Neural cell (in vitro differentiated cells): ENCODE results near the gene LRRC74A. TPM values are rescaled to one million over a fixed set of nuclear protein-coding genes. Genes with fewer than 3 reads are reported as not detected.

Source experiments
- H2AFZ ChIP-seq: fragments of 200-600, 300-800 bp; sonication (generic), shearing (Covaris generic); 2 replicates; pipeline ENCODE4 v1.6.0; 2014; ENCODE audit warnings: low read depth, mild to moderate bottlenecking, antibody characterized with exemption, low read length, moderate library complexity
- H3F3A ChIP-seq: fragments of 200-600 bp; shearing (Covaris generic); 2 replicates; pipeline ENCODE4 v1.6.1; 2016; ENCODE audit warnings: mild to moderate bottlenecking, moderate library complexity, mixed read lengths, antibody characterized with exemption, low read length; ENCODE audit not compliant: insufficient read depth, poor library complexity, severe bottlenecking
- H3K27ac ChIP-seq: fragments of 200-600, 300-800 bp; sonication (generic), shearing (Covaris generic); 2 replicates; pipeline ENCODE4 v1.5.1; 2014; ENCODE audit warnings: mild to moderate bottlenecking, low read length, moderate library complexity
- H3K27me3 ChIP-seq: fragments of 300-800, 200-600 bp; sonication (generic), shearing (Covaris generic); 2 replicates; pipeline ENCODE4 v1.6.0; 2014; ENCODE audit warnings: mild to moderate bottlenecking, low read depth, low read length, moderate library complexity; ENCODE audit not compliant: insufficient read depth
- H3K36me3 ChIP-seq: fragments of 300-800, 200-600 bp; sonication (generic), shearing (Covaris generic); 2 replicates; pipeline ENCODE4 v1.5.1; 2014; ENCODE audit warnings: mild to moderate bottlenecking, antibody characterized with exemption, low read length, moderate library complexity; ENCODE audit not compliant: insufficient read depth
- H3K4me2 ChIP-seq: fragments of 300-800, 200-600 bp; sonication (generic), shearing (Covaris generic); 2 replicates; pipeline ENCODE4 v1.6.0; 2014; ENCODE audit warnings: mild to moderate bottlenecking, low read length
- H3K4me3 ChIP-seq: fragments of 300-800, 200-600 bp; sonication (generic), shearing (Covaris generic); 2 replicates; pipeline ENCODE4 v1.5.1; 2014; ENCODE audit warnings: mild to moderate bottlenecking, low read length, moderate library complexity
- H3K79me2 ChIP-seq: fragments of 200-600 bp; shearing (Covaris generic); replicated peaks from 2 replicates; pipeline ENCODE4 v1.6.0; 2014; ENCODE audit warnings: mild to moderate bottlenecking, low read length, moderate library complexity; ENCODE audit not compliant: insufficient read depth
- H3K9ac ChIP-seq: fragments of 300-800, 200-600 bp; sonication (generic), shearing (Covaris generic); 2 replicates; pipeline ENCODE4 v1.6.1; 2016; ENCODE audit warnings: mild to moderate bottlenecking, low read length, mixed read lengths
- H3K9me2 ChIP-seq: fragments of 200-600 bp; shearing (Covaris generic); 2 replicates; pipeline ENCODE4 v1.6.1; 2016; ENCODE audit warnings: mild to moderate bottlenecking, low read length, mixed read lengths; ENCODE audit not compliant: insufficient read depth
- H3K9me3 ChIP-seq: fragments of 200-600, 300-800 bp; sonication (generic), shearing (Covaris generic); 2 replicates; pipeline ENCODE4 v1.6.1; 2016; ENCODE audit warnings: mild to moderate bottlenecking, mixed run types, low read length, moderate library complexity, mixed read lengths
- H4K20me1 ChIP-seq: fragments of 200-600 bp; shearing (Covaris generic); 2 replicates; pipeline ENCODE4 v1.6.1; 2016; ENCODE audit warnings: mild to moderate bottlenecking, mixed run types; ENCODE audit not compliant: insufficient read depth
- EP300 ChIP-seq: fragments of 450-650 bp; conservative IDR thresholded peaks from 2 replicates; pipeline ENCODE4 v1.6.1; 2014; ENCODE audit warnings: antibody characterized with exemption, mild to moderate bottlenecking, moderate library complexity; ENCODE audit not compliant: poor library complexity, severe bottlenecking
- EZH2 ChIP-seq: fragments of 200-600, 300-800 bp; shearing (Covaris generic), sonication (generic); IDR thresholded peaks from 2 replicates; pipeline ENCODE4 v1.6.1; 2014; ENCODE audit warnings: antibody characterized with exemption, low read length, borderline replicate concordance, mild to moderate bottlenecking; ENCODE audit not compliant: insufficient read depth, poor library complexity, severe bottlenecking
- MXI1 ChIP-seq: fragments of 450-650 bp; conservative IDR thresholded peaks from 2 replicates; pipeline ENCODE4 v1.6.1; 2014; ENCODE audit warnings: antibody characterized with exemption, mild to moderate bottlenecking; ENCODE audit not compliant: poor library complexity, severe bottlenecking
- POLR2AphosphoS5 ChIP-seq: IDR thresholded peaks from 2 replicates; pipeline ENCODE4 v1.6.1; 2012
- RAD21 ChIP-seq: fragments of 450-650 bp; conservative IDR thresholded peaks from 2 replicates; pipeline ENCODE4 v1.6.1; 2014; ENCODE audit warnings: antibody characterized with exemption, mild to moderate bottlenecking, moderate library complexity
- REST ChIP-seq: IDR thresholded peaks from 2 replicates; pipeline ENCODE4 v1.6.1; 2012; ENCODE audit warnings: borderline replicate concordance
- SMC3 ChIP-seq: fragments of 450-650 bp; conservative IDR thresholded peaks from 2 replicates; pipeline ENCODE4 v1.6.1; 2014; ENCODE audit warnings: antibody characterized with exemption, mild to moderate bottlenecking, moderate library complexity; ENCODE audit not compliant: poor library complexity
- TAF1 ChIP-seq: IDR thresholded peaks from 2 replicates; pipeline ENCODE4 v1.6.1; 2012; ENCODE audit warnings: low read depth
- polyA plus RNA-seq: library from polyadenylated mRNA; depleted of rRNA; stranded (reverse); fragments of >200 nt; gene quantifications from 2 replicates; pipeline ENCODE4 v1.2.3, GENCODE V29; 2014
- TF ChIP-seq, protein P1 (sequence below): fragments of 450-650 bp; IDR thresholded peaks from 2 replicates; pipeline ENCODE4 v1.5.1; 2014; ENCODE audit warnings: antibody characterized with exemption, mild to moderate bottlenecking, moderate library complexity; ENCODE audit not compliant: poor library complexity, severe bottlenecking

The LRRC74A gene
- polyA plus RNA-seq, 1 donor from 2014 or later: not detected

DNA sequence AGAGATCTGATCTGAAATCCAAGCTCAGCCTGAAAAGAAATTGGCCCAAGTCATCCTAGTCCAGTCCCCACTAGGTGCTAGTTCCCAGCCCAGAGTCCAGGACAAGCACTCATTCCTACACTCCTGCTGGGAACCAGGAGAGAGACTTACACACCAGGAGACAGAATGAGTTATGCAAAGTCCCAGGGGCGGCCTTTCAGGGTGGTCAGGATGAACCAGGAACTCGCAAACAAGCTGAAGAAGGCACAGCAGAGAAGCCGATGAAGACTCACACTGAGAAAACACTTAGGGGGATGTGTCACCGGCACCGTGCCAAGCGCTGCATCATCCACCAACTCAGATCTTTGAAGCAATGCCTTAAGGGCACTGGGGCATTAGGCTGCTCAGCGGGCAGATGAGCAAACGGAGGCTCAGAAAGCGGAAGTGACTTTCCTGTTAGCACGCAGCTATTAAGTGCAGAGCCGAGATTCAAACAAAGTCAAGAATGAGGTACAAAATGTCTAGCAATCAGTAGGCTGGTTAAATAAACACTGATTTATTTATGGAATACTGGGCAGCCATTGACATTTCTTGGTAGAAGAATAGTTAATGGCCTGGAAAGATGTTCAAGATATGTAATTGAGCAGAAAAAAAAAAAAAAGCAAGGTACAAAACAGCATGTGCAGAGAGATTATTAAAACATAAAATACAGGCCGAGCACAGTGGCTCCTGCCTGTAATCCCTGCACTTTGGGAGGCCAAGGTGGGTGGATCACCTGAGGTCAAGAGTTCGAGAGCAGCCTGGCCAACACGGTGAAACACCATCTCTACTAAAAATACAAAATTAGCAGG is 78.7 kb downstream of the LRRC74A start:
- Histone ChIP-seq H3F3A (no peaks in the 10 kb centered on the region), H3K79me2 (no peaks in the 10 kb centered on the region), H3K9ac (no peak overlapping the region), H3K4me2 (no peak overlapping the region), H3K9me3 (no peaks in the 10 kb centered on the region), H4K20me1 (no peaks in the 10 kb centered on the region), H2AFZ (no peak overlapping the region), H3K9me2 (no peaks in the 10 kb centered on the region), H3K36me3 (no peaks in the 10 kb centered on the region), H3K4me3 (no peak overlapping the region), H3K27ac (no peak overlapping the region), H3K27me3 (no peaks in the 10 kb centered on the region)
- no peak for TF ChIP-seq EP300

DNA sequence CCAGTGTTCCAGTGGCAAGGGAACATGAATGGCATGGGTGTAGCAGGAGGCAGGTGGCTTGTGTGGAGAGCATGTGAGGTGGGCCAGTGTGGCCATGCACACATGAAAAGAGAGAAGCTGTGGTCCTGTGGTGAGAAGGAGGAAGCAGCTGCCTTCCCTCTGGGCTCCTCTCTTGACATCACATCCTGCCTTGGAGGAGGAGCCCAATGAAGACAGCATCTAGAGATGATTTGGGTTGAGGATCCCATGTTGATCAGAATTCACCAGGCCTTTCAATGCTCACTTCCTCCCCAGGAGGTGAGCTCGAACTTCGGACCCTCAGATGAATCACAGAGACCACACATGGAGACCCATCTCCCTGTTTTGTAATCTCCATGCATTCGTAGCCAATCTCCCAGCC is 82.6 kb downstream of the LRRC74A start:
- Histone ChIP-seq H3K9me3 (no peaks in the 10 kb centered on the region), H3K4me3 (no peak overlapping the region), H3K4me2 (no peak overlapping the region), H3K27ac (no peak overlapping the region), H3K36me3 (no peaks in the 10 kb centered on the region), H3K27me3 (no peaks in the 10 kb centered on the region), H3K79me2 (no peaks in the 10 kb centered on the region), H3F3A (no peaks in the 10 kb centered on the region), H3K9me2 (no peaks in the 10 kb centered on the region), H4K20me1 (no peaks in the 10 kb centered on the region), H3K9ac (no peak overlapping the region), H2AFZ (no peak overlapping the region)
- no peak for TF ChIP-seq REST
- TF ChIP-seq POLR2AphosphoS5: no peak
- TF ChIP-seq, protein P1, sequence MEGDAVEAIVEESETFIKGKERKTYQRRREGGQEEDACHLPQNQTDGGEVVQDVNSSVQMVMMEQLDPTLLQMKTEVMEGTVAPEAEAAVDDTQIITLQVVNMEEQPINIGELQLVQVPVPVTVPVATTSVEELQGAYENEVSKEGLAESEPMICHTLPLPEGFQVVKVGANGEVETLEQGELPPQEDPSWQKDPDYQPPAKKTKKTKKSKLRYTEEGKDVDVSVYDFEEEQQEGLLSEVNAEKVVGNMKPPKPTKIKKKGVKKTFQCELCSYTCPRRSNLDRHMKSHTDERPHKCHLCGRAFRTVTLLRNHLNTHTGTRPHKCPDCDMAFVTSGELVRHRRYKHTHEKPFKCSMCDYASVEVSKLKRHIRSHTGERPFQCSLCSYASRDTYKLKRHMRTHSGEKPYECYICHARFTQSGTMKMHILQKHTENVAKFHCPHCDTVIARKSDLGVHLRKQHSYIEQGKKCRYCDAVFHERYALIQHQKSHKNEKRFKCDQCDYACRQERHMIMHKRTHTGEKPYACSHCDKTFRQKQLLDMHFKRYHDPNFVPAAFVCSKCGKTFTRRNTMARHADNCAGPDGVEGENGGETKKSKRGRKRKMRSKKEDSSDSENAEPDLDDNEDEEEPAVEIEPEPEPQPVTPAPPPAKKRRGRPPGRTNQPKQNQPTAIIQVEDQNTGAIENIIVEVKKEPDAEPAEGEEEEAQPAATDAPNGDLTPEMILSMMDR: no peak
- TF ChIP-seq SMC3: no peak
- TF ChIP-seq EP300: no peak
- no peak for TF ChIP-seq RAD21
- no peak for TF ChIP-seq TAF1
- TF ChIP-seq MXI1: no peak
- no peak for TF ChIP-seq EZH2
